Esophagus muscularis mucosa (tissue), 4 donors: ENCODE measurements around the gene ZNF184. TPM values are rescaled to one million over a fixed set of nuclear protein-coding genes. Genes with fewer than 3 reads are reported as not detected.
"Not testable (repeated sequence)": the region's sequence is repeated elsewhere in the genome, so short reads cannot be mapped to it uniquely, and the experiment has no call there.

Source experiments
- DNase-seq: peaks from one replicate; pipeline ENCODE4 v3.0.0-alpha.2; 2017; ENCODE audit errors: extremely low spot score
- H3K27ac ChIP-seq, 4 donors: fragments of 200-600 bp; sonication (generic); replicated peaks in 1 of 4; 1 replicate in 3 of 4; 2 replicates in 1 of 4; pipeline ENCODE4 v1.5.1; 2016 to 2019; ENCODE audit warnings: mild to moderate bottlenecking in 1 of 4
- H3K27me3 ChIP-seq, 4 donors: fragments of 200-600 bp; sonication (generic); one replicate each; pipeline versions ENCODE4 v1.5.1 to v1.6.0; 2016 to 2019
- H3K36me3 ChIP-seq, 4 donors: fragments of 200-600 bp; sonication (generic); one replicate each; pipeline ENCODE4 v1.5.1; 2016 to 2019
- H3K4me1 ChIP-seq, 4 donors: fragments of 200-600 bp; sonication (generic); one replicate each; pipeline ENCODE4 v1.5.1; 2016 to 2019
- H3K4me3 ChIP-seq, 4 donors: fragments of 200-600 bp; sonication (generic); 1 replicate in 2 of 4; 2 replicates in 2 of 4; pipeline ENCODE4 v1.5.1; 2016 to 2019; ENCODE audit warnings: mild to moderate bottlenecking in 4 of 4, moderate library complexity in 1 of 4
- H3K9me3 ChIP-seq, 4 donors: fragments of 200-600 bp; sonication (generic); 1 replicate in 3 of 4; 2 replicates in 1 of 4; pipeline ENCODE4 v1.5.1; 2016 to 2019
- CTCF ChIP-seq, 3 experiments: fragments of 200-600 bp in 2 of 3; fragments of 450-650 bp in 1 of 3; sonication (generic) in 2 of 3; IDR thresholded peaks; one replicate each; pipeline ENCODE4 v1.5.1; 2017 to 2019; ENCODE audit warnings: antibody characterized with exemption in 3 of 3, mild to moderate bottlenecking in 2 of 3, moderate library complexity in 1 of 3
- EP300 ChIP-seq: sonication (generic); formaldehyde crosslinking; IDR thresholded peaks from one replicate; pipeline ENCODE4 v1.6.1; 2017; ENCODE audit warnings: antibody characterized with exemption
- POLR2A ChIP-seq: fragments of 450-650 bp; IDR thresholded peaks from one replicate; pipeline ENCODE4 v1.6.1; 2017; ENCODE audit warnings: antibody characterized with exemption, moderate library complexity, mild to moderate bottlenecking, low read depth
- POLR2AphosphoS5 ChIP-seq, 2 donors: sonication (generic); formaldehyde crosslinking; IDR thresholded peaks; one replicate each; pipeline ENCODE4 v1.6.1; 2017; ENCODE audit warnings: antibody characterized with exemption in 2 of 2
- WGBS: methylation state at CpG from one replicate; pipeline ENCODE4 v1.1.5; 2018; 5-methylcytosine and 5-hydroxymethylcytosine counted together
- intact Hi-C: fragments of 100-400 bp; cut with DNase I; formaldehyde crosslinking; loops from one replicate; pipeline ENCODE4 v1.15.1; 2023
- total RNA-seq, 4 donors: library from RNA; depleted of rRNA; stranded (reverse); fragments of >200 nt; gene quantifications; one replicate each; pipeline versions ENCODE4 v1.1.0 to v1.2.1, GENCODE V29; 2016

The ZNF184 gene
- total RNA-seq, 4 donors from 2014 or later, result 3.0 to 6.7 (median 5.9) TPM

GRCh38 chr6:27439371-27439770 lies 33.5 kb downstream of the ZNF184 start:
- Histone ChIP-seq H3K9me3 (peaks cover 0 to under 1% (median 0%) of the 10 kb centered on the region in 4 donors), H3K27me3 (no peaks in the 10 kb centered on the region), H3K4me1 (no peaks in the 10 kb centered on the region), H3K36me3 (no peaks in the 10 kb centered on the region), H3K27ac (no peak overlapping the region), H3K4me3 (no peak overlapping the region)
- TF ChIP-seq CTCF (IDR thresholded peaks at IDR 0.05), result no peak
- TF ChIP-seq POLR2A, result no peak
- TF ChIP-seq EP300, result no peak
- no peak for TF ChIP-seq POLR2AphosphoS5 (IDR thresholded peaks at IDR 0.05)
- intact Hi-C loops, result no loop called here
- no peak for DNase-seq
- WGBS, result 96% methylated on average over 4 of the region's 4 CpGs

- DNase-seq, result no peak
- 92% methylated on average over 1 of the region's 1 CpG for WGBS
- TF ChIP-seq POLR2A (no peak), EP300 (no peak), CTCF (IDR thresholded peaks at IDR 0.05) (no peak), POLR2AphosphoS5 (IDR thresholded peaks at IDR 0.05) (no peak)
- Histone ChIP-seq H3K27ac (no peak overlapping the region), H3K4me3 (no peak overlapping the region), H3K9me3 (peaks cover 0 to 11% (median 3%) of the 10 kb centered on the region in 4 donors), H3K36me3 (no peaks in the 10 kb centered on the region), H3K27me3 (no peaks in the 10 kb centered on the region), H3K4me1 (no peaks in the 10 kb centered on the region)
- intact Hi-C loops, result no loop called here
Measured at GRCh38 chr6:27433714-27434113, 39.2 kb downstream of the ZNF184 start.

DNA sequence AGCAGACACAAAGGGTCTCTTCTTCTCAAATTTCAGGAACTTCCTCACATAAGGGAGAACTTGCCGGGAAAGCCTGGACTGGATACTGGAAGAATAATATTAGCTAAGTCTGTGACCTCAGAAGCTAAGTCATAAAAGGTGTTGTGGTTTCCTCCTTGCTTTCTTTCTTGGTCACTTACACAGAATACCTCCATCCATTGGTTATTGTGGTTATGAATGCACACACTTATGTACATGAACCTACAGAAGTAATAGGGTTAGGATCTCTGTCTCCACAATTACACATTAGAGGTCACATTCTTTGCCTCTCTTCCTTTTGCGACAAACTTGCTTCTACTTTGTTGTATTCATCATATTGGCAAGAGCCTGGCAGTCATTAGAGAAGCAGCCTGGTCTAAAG lies 43.9 kb downstream of the ZNF184 start:
- TF ChIP-seq POLR2A, result no peak
- intact Hi-C loops, result no loop called here
- no peaks in the 10 kb centered on the region for H3K36me3 ChIP-seq
- no peak overlapping the region for H3K4me3 ChIP-seq
- H3K9me3 ChIP-seq, result peaks cover 0 to 9% (median under 1%) of the 10 kb centered on the region in 4 donors
- H3K27me3 ChIP-seq, result no peaks in the 10 kb centered on the region
- no peaks in the 10 kb centered on the region for H3K4me1 ChIP-seq
- no peak for DNase-seq
- no peak overlapping the region for H3K27ac ChIP-seq
- 84% methylated on average over 2 of the region's 2 CpGs for WGBS

GRCh38 chr6:27428502-27428901 lies 44.4 kb downstream of the ZNF184 start:
- Histone ChIP-seq H3K27ac (no peak overlapping the region), H3K36me3 (no peaks in the 10 kb centered on the region), H3K4me3 (no peak overlapping the region), H3K27me3 (no peaks in the 10 kb centered on the region), H3K4me1 (no peaks in the 10 kb centered on the region), H3K9me3 (peaks cover 0 to 4% (median 0%) of the 10 kb centered on the region in 4 donors)
- intact Hi-C loops, result no loop called here
- no peak for DNase-seq
- TF ChIP-seq EP300 (no peak), CTCF (IDR thresholded peaks at IDR 0.05) (no peak), POLR2AphosphoS5 (IDR thresholded peaks at IDR 0.05) (no peak)
- WGBS, result 88% methylated on average over 4 of the region's 4 CpGs

DNA sequence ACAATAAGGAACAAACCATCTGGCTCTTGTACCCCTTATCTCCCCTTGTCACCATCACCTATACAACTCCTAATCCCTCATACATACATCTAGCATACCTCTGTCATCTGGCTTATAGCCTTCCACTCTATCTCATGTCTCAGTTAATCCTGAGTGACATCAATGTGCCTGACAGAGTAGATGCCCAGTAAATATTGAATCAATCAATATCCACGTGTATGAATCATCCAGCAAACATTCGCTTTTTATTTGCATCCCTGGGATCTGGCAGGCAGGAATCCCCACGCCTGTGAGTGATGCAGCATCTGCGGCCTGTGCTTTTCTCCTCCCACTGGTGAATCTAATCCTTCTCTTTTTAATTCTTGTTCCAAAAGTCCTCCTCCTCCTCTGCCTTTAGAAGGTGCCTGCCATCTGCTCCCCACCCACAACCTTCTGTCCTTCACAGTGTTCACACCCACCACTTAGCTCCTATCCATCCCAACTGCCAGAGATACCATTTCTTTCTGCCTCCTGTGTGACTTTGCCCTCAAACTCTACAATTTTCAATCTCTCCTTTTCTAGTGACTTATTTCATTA lies 46.8 kb downstream of the ZNF184 start:
- 84% methylated on average over 4 of the region's 4 CpGs for WGBS

DNA sequence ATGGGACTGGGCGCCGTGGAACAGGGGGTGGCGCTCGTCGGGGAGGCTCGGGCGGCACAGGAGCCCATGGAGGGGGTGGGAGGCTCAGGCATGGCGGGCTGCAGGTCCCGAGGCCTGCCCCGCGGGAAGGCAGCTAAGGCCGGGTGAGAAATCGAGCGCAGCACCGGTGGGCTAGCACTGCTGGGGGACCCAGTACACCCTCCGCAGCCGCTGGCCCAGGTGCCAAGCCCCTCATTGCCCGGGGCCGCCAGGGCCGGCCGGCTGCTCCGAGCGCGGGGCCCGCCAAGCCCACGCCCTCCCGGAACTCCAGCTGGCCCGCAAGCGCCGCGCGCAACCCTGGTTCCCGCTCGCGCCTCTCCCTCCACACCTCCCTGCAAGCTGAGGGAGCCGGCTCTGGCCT lies 48.1 kb downstream of the ZNF184 start:
- DNase-seq, intact Hi-C loops, H3K9me3 ChIP-seq, H3K36me3 ChIP-seq, H3K27ac ChIP-seq, H3K4me1 ChIP-seq, H3K4me3 ChIP-seq, H3K27me3 ChIP-seq: not testable (repeated sequence)
- 95% methylated on average over 23 of the region's 36 CpGs for whole genome bisulfite sequencing

More for the DNA sequence above, 46.8 kb downstream of the ZNF184 start:
- peaks cover 0 to 13% (median 0%) of the 10 kb centered on the region in 4 donors for H3K9me3 ChIP-seq
- H3K4me1 ChIP-seq, result no peaks in the 10 kb centered on the region
- H3K36me3 ChIP-seq, result no peaks in the 10 kb centered on the region
- no peak overlapping the region for H3K4me3 ChIP-seq
- H3K27me3 ChIP-seq, result no peaks in the 10 kb centered on the region
- no peak overlapping the region for H3K27ac ChIP-seq
- DNase-seq, result no peak
- TF ChIP-seq CTCF (IDR thresholded peaks at IDR 0.05) (no peak), POLR2AphosphoS5 (IDR thresholded peaks at IDR 0.05) (no peak), POLR2A (no peak), EP300 (no peak)
- intact Hi-C loops, result no loop called here
